ENCODE results near the gene S100A8.

Gene S100A8

GRCh38 chr1:153368495-153368894 is 22.4 kb downstream of the S100A8 start:
- DNase-seq: no peak
- Mint-ChIP-seq H3K9me3 (no peaks in the 10 kb centered on the region), H3K36me3 (no peaks in the 10 kb centered on the region), H3K4me3 (no peak overlapping the region), H3K4me1 (no peaks in the 10 kb centered on the region), H3K27me3 (peaks cover 36 to 40% of the 10 kb centered on the region in 2 donors), H3K27ac (no peak overlapping the region)
- no peak for ATAC-seq (replicated peaks)

GRCh38 chr1:153367090-153367489 is 23.8 kb downstream of the S100A8 start:
- no peaks in the 10 kb centered on the region for H3K36me3 Mint-ChIP-seq
- H3K4me3 Mint-ChIP-seq: no peak overlapping the region
- no peak overlapping the region for H3K27ac Mint-ChIP-seq
- H3K27me3 Mint-ChIP-seq: peaks cover 36 to 49% of the 10 kb centered on the region in 2 donors
- no peaks in the 10 kb centered on the region for H3K4me1 Mint-ChIP-seq
- ATAC-seq (replicated peaks) (no peak), DNase-seq (no peak)
- no peaks in the 10 kb centered on the region for H3K9me3 Mint-ChIP-seq

- Mint-ChIP-seq H3K36me3 (no peaks in the 10 kb centered on the region), H3K4me1 (no peaks in the 10 kb centered on the region), H3K27ac (no peak overlapping the region), H3K9me3 (no peaks in the 10 kb centered on the region), H3K27me3 (peaks cover 37 to 42% of the 10 kb centered on the region in 2 donors), H3K4me3 (no peak overlapping the region)
- ATAC-seq (replicated peaks) (no peak), DNase-seq (no peak)
Measured at GRCh38 chr1:153366261-153366660, 24.6 kb downstream of the S100A8 start.

- H3K4me1 Mint-ChIP-seq: no peaks in the 10 kb centered on the region
- no peak overlapping the region for H3K27ac Mint-ChIP-seq
- no peak for DNase-seq
- no peak overlapping the region for H3K4me3 Mint-ChIP-seq
- peaks cover 42 to 45% of the 10 kb centered on the region in 2 donors for H3K27me3 Mint-ChIP-seq
- no peak for ATAC-seq (replicated peaks)
- H3K9me3 Mint-ChIP-seq: no peaks in the 10 kb centered on the region
- H3K36me3 Mint-ChIP-seq: no peaks in the 10 kb centered on the region
Measured at GRCh38 chr1:153365696-153366095, 25.2 kb downstream of the S100A8 start.

GRCh38 chr1:153364766-153365666 is 25.9 kb downstream of the S100A8 start:
- H3K27me3 Mint-ChIP-seq: peaks cover 38 to 41% of the 10 kb centered on the region in 2 donors
- ATAC-seq (replicated peaks): no peak
- H3K4me3 Mint-ChIP-seq: no peak overlapping the region
- H3K4me1 Mint-ChIP-seq: no peaks in the 10 kb centered on the region
- no peak overlapping the region for H3K27ac Mint-ChIP-seq
- DNase-seq: no peak
- H3K36me3 Mint-ChIP-seq: no peaks in the 10 kb centered on the region
- H3K9me3 Mint-ChIP-seq: no peaks in the 10 kb centered on the region

- H3K4me3 Mint-ChIP-seq: no peak overlapping the region
- no peaks in the 10 kb centered on the region for H3K9me3 Mint-ChIP-seq
- DNase-seq (no peak), ATAC-seq (replicated peaks) (peak in 1 of 2 donors; percentile 41)
- no peak overlapping the region for H3K27ac Mint-ChIP-seq
- no peaks in the 10 kb centered on the region for H3K36me3 Mint-ChIP-seq
- peaks cover 33 to 35% of the 10 kb centered on the region in 2 donors for H3K27me3 Mint-ChIP-seq
- no peaks in the 10 kb centered on the region for H3K4me1 Mint-ChIP-seq
Measured at GRCh38 chr1:153364156-153364555, 26.7 kb downstream of the S100A8 start.

GRCh38 chr1:153363641-153364040 is 27.2 kb downstream of the S100A8 start:
- DNase-seq: no peak
- H3K4me3 Mint-ChIP-seq: no peak overlapping the region
- H3K4me1 Mint-ChIP-seq: no peaks in the 10 kb centered on the region
- no peak for ATAC-seq (replicated peaks)
- no peaks in the 10 kb centered on the region for H3K36me3 Mint-ChIP-seq
- no peak overlapping the region for H3K27ac Mint-ChIP-seq
- H3K9me3 Mint-ChIP-seq: no peaks in the 10 kb centered on the region
- H3K27me3 Mint-ChIP-seq: peaks cover 33 to 36% of the 10 kb centered on the region in 2 donors

- no peak for ATAC-seq (replicated peaks)
- Mint-ChIP-seq H3K9me3 (no peaks in the 10 kb centered on the region), H3K4me1 (peaks cover 10 to 11% of the 10 kb centered on the region in 2 donors), H3K27ac (no peak overlapping the region), H3K4me3 (no peak overlapping the region), H3K27me3 (peaks cover 42 to 44% of the 10 kb centered on the region in 2 donors), H3K36me3 (no peaks in the 10 kb centered on the region)
- no peak for DNase-seq
Measured at GRCh38 chr1:153362187-153362775, 28.6 kb downstream of the S100A8 start.

GRCh38 chr1:153361480-153362109 is 29.3 kb downstream of the S100A8 start:
- peaks cover 42 to 49% of the 10 kb centered on the region in 2 donors for H3K27me3 Mint-ChIP-seq
- H3K36me3 Mint-ChIP-seq: no peaks in the 10 kb centered on the region
- no peaks in the 10 kb centered on the region for H3K9me3 Mint-ChIP-seq
- H3K4me1 Mint-ChIP-seq: peaks cover 13 to 17% of the 10 kb centered on the region in 2 donors
- no peak for DNase-seq
- no peak overlapping the region for H3K27ac Mint-ChIP-seq
- no peak for ATAC-seq (replicated peaks)
- H3K4me3 Mint-ChIP-seq: no peak overlapping the region

GRCh38 chr1:153360592-153361479 is 30.0 kb downstream of the S100A8 start:
- no peak for ATAC-seq (replicated peaks)
- no peak overlapping the region for H3K27ac Mint-ChIP-seq

GRCh38 chr1:153360190-153360589 is 30.7 kb downstream of the S100A8 start:
- H3K36me3 Mint-ChIP-seq: no peaks in the 10 kb centered on the region
- H3K27me3 Mint-ChIP-seq: peaks cover 40 to 50% of the 10 kb centered on the region in 2 donors
- no peak for ATAC-seq (replicated peaks)
- H3K27ac Mint-ChIP-seq: no peak overlapping the region
- no peak overlapping the region for H3K4me3 Mint-ChIP-seq
- H3K4me1 Mint-ChIP-seq: peaks cover 15 to 19% of the 10 kb centered on the region in 2 donors
- no peaks in the 10 kb centered on the region for H3K9me3 Mint-ChIP-seq
- DNase-seq: no peak

More at GRCh38 chr1:153360592-153361479, 30.0 kb downstream of the S100A8 start:
- no peaks in the 10 kb centered on the region for H3K36me3 Mint-ChIP-seq
- DNase-seq: no peak
- no peaks in the 10 kb centered on the region for H3K9me3 Mint-ChIP-seq
- peaks cover 15 to 19% of the 10 kb centered on the region in 2 donors for H3K4me1 Mint-ChIP-seq
- no peak overlapping the region for H3K4me3 Mint-ChIP-seq
- peaks cover 42 to 49% of the 10 kb centered on the region in 2 donors for H3K27me3 Mint-ChIP-seq

GRCh38 chr1:153359241-153359640 is 31.6 kb downstream of the S100A8 start:
- Mint-ChIP-seq H3K36me3 (no peaks in the 10 kb centered on the region), H3K9me3 (no peaks in the 10 kb centered on the region), H3K27ac (no peak overlapping the region)

GRCh38 chr1:153358691-153358975 is 32.2 kb downstream of the S100A8 start:
- no peak for ATAC-seq (replicated peaks)
- Mint-ChIP-seq H3K9me3 (no peaks in the 10 kb centered on the region), H3K4me3 (no peak overlapping the region), H3K36me3 (no peaks in the 10 kb centered on the region), H3K4me1 (peaks cover 15 to 19% of the 10 kb centered on the region in 2 donors), H3K27me3 (peaks cover 39 to 54% of the 10 kb centered on the region in 2 donors), H3K27ac (no peak overlapping the region)
- no peak for DNase-seq

More at GRCh38 chr1:153359241-153359640, 31.6 kb downstream of the S100A8 start:
- H3K4me3 Mint-ChIP-seq: no peak overlapping the region
- ATAC-seq (replicated peaks) (no peak), DNase-seq (no peak)
- peaks cover 15 to 19% of the 10 kb centered on the region in 2 donors for H3K4me1 Mint-ChIP-seq
- H3K27me3 Mint-ChIP-seq: peaks cover 38 to 52% of the 10 kb centered on the region in 2 donors
